Epithelial cell of proximal tubule (primary cell): ENCODE data around the gene NAT14. TPM values are rescaled to one million over a fixed set of nuclear protein-coding genes. Genes with fewer than 3 reads are reported as not detected.
A peak's percentile ranks its signal among the peaks of the same experiment; 100 is the strongest.

Experiments used
- DNase-seq: peaks from one replicate; pipeline ENCODE4 v3.0.0-alpha.2; 2011; ENCODE audit warnings: low read depth
- H3K4me3 ChIP-seq: 2 replicates; pipeline ENCODE4 v1.5.1; 2011; ENCODE audit warnings: low read depth, mild to moderate bottlenecking, low read length
- CTCF ChIP-seq: conservative IDR thresholded peaks from 2 replicates; pipeline ENCODE4 v1.5.1; 2012; ENCODE audit warnings: low read depth, mild to moderate bottlenecking, low read length
- total RNA-seq: library from RNA; depleted of rRNA; stranded (reverse); fragments of >200 nt; gene quantifications from 2 replicates; pipeline ENCODE4 v1.2.3, GENCODE V29; 2015

The NAT14 gene
- total RNA-seq, 1 donor from 2014 or later, result 29.2 TPM

- TF ChIP-seq CTCF, result no peak
- no peak for DNase-seq
Measured at GRCh38 chr19:55460670-55461258, 24.2 kb upstream of the NAT14 start.

DNA sequence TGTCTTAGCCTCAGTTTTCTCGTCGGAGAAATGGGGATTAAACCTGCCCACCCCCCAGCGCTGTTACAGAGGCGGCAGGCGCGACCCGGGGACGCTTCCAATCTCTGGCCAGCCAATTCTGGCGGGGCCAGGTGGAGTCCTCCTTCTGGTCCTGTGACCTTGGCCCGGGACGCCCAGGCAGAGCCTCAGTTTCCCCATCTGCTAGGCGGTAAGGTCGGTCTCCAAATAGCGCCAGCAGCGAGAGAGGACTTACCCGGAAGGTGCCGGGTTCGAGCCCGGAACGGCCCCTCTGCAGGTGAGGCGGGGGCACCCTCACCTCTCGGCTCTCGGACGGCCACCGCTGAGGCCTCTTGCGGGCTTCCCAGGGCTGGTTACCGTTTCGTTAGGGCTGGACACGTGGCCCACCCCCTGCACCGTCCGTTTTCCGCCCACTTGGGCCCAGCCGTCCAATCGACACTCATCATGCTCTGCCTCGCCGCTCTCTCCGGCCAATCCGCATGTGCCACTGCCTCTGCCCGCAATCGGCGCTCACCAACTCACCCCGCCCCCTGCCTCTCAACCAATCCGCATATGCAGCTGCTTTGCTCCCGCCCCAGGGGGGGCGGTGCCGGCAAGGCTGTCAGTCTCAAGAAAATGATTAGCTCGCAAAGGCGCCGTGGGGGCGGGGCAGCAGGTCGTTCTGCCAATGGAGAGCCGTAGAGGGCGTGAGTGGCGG lies 23.6 kb upstream of the NAT14 start, which contains the start of gene ISOC2:
TSS of gene ISOC2 (minus strand) at position 384 of the 715 bp plus-strand sequence. CDS start 5,156 bp downstream, outside the sequence.
- peak within 1 kb of the TSS; percentile 91 for H3K4me3 ChIP-seq
- peak; percentile 86 for DNase-seq
- no peak for TF ChIP-seq CTCF

More at GRCh38 chr19:55460670-55461258, 24.2 kb upstream of the NAT14 start:
- H3K4me3 ChIP-seq, result peak overlapping the region; percentile 91

- DNase-seq, result no peak
- TF ChIP-seq CTCF, result no peak
- H3K4me3 ChIP-seq, result peak overlapping the region; percentile 91
Measured at GRCh38 chr19:55461974-55462626, 22.9 kb upstream of the NAT14 start.

DNA sequence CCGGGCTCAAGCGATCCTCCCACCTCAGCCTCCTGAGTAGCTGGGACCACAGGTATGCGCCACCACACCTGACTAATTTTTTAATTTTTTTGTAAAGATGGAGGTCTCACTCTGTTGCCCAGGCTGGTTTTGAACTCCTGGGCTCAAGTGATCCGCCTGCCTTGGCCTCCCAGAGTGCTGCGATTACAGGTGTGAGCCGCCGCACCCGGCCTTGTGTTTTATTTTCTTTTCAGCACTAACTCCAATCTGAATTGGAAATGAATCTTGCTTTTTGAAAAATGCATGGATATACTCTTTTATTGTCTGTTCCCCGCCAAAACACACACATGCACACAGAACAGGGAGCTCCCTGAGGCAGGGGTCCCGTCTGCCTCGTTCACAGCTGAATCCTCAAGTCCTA lies 22.3 kb upstream of the NAT14 start:
- peak overlapping the region; percentile 91 for H3K4me3 ChIP-seq
- TF ChIP-seq CTCF, result no peak
- DNase-seq, result no peak

DNA sequence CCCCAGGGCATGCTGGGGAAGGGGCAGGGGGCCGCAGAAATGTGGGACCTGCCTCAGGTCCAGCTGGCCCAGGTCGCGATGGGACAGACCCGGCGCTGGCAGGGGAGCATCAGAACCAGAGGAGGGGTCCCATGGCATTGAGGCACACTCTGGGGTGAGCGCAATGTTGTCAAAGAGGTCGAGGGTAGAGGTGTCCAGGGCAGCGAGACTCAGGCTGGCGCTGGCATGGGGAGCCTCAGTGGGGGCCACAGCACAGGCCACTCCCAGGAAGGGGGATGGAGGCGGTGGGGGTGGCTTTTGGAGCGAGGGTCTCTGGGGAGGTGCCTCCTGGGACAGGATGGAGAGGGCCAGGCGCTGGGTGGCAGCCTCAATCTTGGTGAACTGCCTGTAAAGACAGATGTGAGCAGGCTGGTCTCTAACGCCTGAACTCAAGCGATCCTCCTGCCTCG lies 21.4 kb upstream of the NAT14 start:
- no peak overlapping the region for H3K4me3 ChIP-seq
- TF ChIP-seq CTCF, result no peak
- no peak for DNase-seq

DNA sequence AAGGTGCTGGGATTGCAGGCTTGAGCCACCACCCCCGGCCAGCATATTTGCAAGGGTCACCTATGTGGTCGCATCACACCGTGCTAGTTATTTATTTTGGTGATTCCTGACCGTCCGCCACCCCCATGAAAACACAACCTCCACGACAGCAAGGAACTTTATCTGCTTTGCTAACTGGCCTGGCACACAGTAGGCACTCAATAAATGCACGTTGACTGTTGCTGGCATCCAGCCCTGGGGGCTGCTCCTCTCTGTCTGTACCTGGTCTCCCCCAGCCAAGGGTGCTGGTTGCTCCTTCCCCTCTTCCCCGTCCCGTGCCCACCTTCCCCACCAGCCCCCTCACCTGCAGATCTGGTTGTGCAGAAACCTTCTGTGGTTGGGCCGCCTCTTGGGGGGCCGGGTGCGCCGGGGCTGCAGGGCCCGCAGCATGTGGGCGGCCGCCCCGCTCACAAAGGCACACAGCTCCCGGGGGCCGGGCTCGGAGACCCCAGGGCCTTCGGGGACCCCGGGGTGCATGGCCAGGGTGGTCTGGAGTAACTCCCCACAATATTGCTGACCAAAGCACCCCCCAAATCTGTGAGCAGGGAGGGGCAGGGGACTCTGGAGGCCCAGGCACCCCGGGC lies 20.8 kb upstream of the NAT14 start:
- no peak for DNase-seq
- TF ChIP-seq CTCF, result no peak
- H3K4me3 ChIP-seq, result no peak overlapping the region
